Activated CD8-positive, alpha-beta memory T cell treated with anti-CD3 and anti-CD28 coated beads, Interleukin-2, amount 10 ng/mL, durations not matched to agents 7 days and 5 days (primary cell): Measurements from ENCODE around the gene NAP1L5. TPM values are rescaled to one million over a fixed set of nuclear protein-coding genes. Genes with fewer than 3 reads are reported as not detected.

Experiments
- ATAC-seq: fragments of 150-1000 bp; cut with Tn5 transposase; one replicate; pipeline ENCODE4 v1.10.0; 2021; ENCODE audit warnings: moderate library complexity
- CTCF ChIA-PET: fragments of 350-600 bp; sonication (Branson Sonifier 250); formaldehyde crosslinking; loops from one replicate; lab custom pipeline; 2021; ENCODE audit warnings: antibody characterized with exemption; lab: Charles Lee
- DNase-seq: peaks from one replicate; pipeline ENCODE4 v3.0.0-alpha.2; 2020
- H3K27ac Mint-ChIP-seq: one replicate; pipeline ENCODE4 v1.8.0; 2021; ENCODE audit warnings: mild to moderate bottlenecking, mixed read lengths
- H3K27me3 Mint-ChIP-seq: one replicate; pipeline ENCODE4 v1.8.0; 2021; ENCODE audit warnings: mixed read lengths
- H3K36me3 Mint-ChIP-seq: one replicate; pipeline ENCODE4 v1.8.0; 2021; ENCODE audit warnings: mild to moderate bottlenecking, mixed read lengths
- H3K4me1 Mint-ChIP-seq: one replicate; pipeline ENCODE4 v1.8.0; 2021; ENCODE audit warnings: mixed read lengths
- H3K4me3 Mint-ChIP-seq: one replicate; pipeline ENCODE4 v1.8.0; 2021; ENCODE audit warnings: mild to moderate bottlenecking, moderate library complexity, mixed read lengths
- H3K9me3 Mint-ChIP-seq: one replicate; pipeline ENCODE4 v1.8.0; 2022; ENCODE audit warnings: low read depth, mixed read lengths
- total RNA-seq, 2 experiments: library from RNA; stranded (reverse); gene quantifications; one replicate each; pipeline ENCODE4 v1.2.3, GENCODE V29; 2021

The NAP1L5 gene, protein sequence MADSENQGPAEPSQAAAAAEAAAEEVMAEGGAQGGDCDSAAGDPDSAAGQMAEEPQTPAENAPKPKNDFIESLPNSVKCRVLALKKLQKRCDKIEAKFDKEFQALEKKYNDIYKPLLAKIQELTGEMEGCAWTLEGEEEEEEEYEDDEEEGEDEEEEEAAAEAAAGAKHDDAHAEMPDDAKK
- total RNA-seq = 1 to 10 TPM; 4.2 to 4.3 TPM

DNA sequence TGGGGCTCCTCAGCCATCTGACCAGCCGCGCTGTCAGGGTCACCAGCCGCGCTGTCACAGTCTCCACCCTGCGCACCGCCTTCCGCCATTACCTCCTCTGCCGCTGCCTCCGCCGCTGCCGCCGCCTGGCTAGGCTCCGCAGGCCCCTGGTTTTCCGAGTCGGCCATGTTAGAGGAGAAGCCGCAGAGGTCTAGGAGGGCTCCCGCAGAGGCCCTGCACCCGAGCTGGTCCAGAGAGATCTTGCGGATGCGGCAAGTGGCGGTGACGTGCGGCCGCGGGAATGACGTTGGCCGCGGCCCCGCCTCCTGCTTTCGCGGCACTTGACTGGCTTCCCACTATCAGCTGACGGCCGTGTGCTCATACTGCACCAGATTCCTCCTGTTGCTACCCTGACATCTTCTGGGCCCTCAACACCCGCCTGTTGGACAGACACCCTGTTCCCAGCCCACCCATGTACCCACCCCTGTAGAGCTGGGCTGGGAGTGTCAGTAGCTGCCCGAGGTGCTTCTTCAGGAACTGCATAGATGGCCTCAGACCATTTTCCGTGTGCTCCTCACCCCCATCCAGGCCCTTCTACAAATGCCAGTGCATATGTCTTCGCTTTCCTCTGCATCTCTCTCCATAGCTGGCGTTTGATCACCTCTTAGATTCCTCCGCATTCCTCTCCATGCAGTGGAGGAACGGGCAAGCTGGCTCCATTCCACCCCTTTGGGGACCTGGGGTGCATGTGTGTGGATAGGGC lies at the start of gene NAP1L5:
TSS of gene NAP1L5 (minus strand) at position 242 of the 742 bp plus-strand sequence. CDS start at position 167, 75 bp downstream.
- no peaks in the 10 kb centered on the region for H3K9me3 Mint-ChIP-seq
- CTCF ChIA-PET = interaction anchor here (1.4 kb wide), 1 partner anchor 10 kb away, joined by 4 read pairs; no protein-coding TSS in a partner anchor

DNA sequence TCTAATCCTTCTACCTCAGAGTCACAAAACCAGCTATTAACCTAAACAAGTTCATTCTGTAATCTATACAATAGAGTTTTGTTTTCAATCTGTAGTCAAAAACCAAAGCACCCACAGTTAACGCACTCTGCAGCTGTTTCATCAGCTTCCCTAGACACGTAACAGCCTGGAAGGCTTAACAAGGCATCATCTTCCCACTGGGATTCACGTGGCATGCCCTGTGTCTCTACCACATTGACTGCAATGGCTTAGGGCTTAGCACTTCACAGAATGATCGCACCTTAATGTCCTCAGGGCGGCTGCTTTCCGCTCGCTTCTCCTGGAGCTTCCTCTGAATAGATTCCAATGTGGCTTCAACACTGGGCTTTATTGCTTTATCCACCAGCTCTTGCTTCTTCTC lies 49.7 kb upstream of the NAP1L5 start:
- ATAC-seq = no peak
- H3K9me3 Mint-ChIP-seq = no peaks in the 10 kb centered on the region

More for the DNA sequence above, at the start of gene NAP1L5:
- Mint-ChIP-seq H3K27ac (peak within 1 kb of the TSS; percentile 80), H3K36me3 (no peaks in the 10 kb centered on the region), H3K27me3 (no peaks in the 10 kb centered on the region), H3K4me1 (peaks cover 7% of the 10 kb centered on the region), H3K4me3 (peak within 1 kb of the TSS; percentile 79)
- ATAC-seq (peak; percentile 89), DNase-seq (peak; percentile 79)

DNA sequence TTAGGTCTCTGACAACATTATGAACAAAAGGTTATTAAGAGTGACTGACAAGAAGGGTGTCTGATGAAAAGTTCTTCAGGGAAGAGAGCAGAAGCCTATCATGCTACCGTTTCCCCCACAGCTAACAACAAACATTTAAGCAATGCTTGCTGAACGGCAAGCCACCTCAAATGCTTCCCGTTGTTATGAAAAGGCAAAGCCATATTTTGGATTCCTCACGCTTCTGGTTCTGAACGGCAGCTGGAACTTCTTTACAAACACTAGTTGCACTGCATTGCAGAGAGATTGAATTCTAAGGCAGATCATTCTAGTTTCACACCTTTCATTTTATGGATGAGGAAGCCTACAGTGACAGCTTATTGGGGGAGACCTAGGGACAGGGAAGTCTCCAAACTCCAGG lies 48.6 kb upstream of the NAP1L5 start:
- CTCF ChIA-PET = no interaction called here
- ATAC-seq (no peak), DNase-seq (no peak)
- Mint-ChIP-seq H3K27ac (no peak overlapping the region), H3K27me3 (no peaks in the 10 kb centered on the region), H3K9me3 (no peaks in the 10 kb centered on the region), H3K4me3 (no peak overlapping the region), H3K36me3 (no peaks in the 10 kb centered on the region), H3K4me1 (no peaks in the 10 kb centered on the region)

More for the DNA sequence above, 49.7 kb upstream of the NAP1L5 start:
- Mint-ChIP-seq H3K4me3 (no peak overlapping the region), H3K4me1 (peaks cover 2% of the 10 kb centered on the region), H3K27me3 (no peaks in the 10 kb centered on the region), H3K27ac (no peak overlapping the region), H3K36me3 (no peaks in the 10 kb centered on the region)
- DNase-seq = no peak
- CTCF ChIA-PET = no interaction called here

DNA sequence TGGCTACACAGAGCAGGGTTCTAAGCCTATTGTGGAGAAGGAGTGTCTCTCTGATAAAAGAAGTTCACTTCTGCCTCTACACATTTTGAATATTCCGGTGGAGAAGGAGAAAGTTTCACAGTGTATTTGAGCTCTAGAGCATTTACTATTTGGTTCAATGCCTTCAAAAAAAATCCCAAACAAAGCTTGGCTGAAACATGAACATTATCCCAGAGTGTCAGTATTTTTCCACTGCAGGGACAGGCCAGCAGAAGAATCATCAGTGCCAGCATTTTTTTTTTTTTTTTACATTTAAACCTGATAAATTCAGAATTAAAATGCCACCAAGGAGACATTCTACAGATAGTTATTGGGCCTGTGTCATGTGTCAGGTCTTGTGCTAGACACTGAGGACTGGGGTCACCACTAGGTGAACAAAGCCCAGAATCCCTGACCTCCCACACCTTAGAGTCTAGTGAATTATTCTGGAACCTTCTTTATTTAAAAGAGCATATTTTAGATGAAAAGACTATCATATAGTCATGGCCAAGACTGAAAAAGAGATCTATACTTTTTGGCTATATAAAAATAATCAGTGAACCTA lies 48.0 kb upstream of the NAP1L5 start:
- CTCF ChIA-PET = interaction anchor here (0.7 kb wide), 1 partner anchor 20 kb away, joined by 3 read pairs; no protein-coding TSS in a partner anchor
- ATAC-seq = no peak
- H3K9me3 Mint-ChIP-seq = no peaks in the 10 kb centered on the region

DNA sequence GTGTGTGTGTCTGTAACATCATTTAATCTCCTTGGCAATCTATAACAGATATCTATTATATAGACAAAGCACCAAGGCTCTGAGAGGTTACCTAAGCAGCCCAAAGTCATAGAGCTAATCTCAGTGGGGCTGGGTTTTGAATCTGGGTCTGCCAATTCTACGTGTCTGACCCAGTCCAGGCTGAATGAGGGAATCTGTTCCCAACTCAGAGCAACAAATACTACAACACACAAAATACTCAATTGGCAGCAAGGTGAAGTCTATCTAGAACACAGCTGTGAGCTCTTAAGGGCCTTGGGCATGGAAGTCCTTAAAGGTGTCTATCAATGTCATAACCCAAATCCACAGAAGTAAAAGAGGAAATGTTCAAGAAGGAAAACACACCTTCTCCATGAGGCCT lies 47.5 kb upstream of the NAP1L5 start:
- Mint-ChIP-seq H3K27me3 (no peaks in the 10 kb centered on the region), H3K4me3 (no peak overlapping the region), H3K9me3 (no peaks in the 10 kb centered on the region), H3K27ac (no peak overlapping the region), H3K36me3 (no peaks in the 10 kb centered on the region), H3K4me1 (no peaks in the 10 kb centered on the region)
- CTCF ChIA-PET = interaction anchor here (0.7 kb wide), 1 partner anchor 20 kb away, joined by 3 read pairs; no protein-coding TSS in a partner anchor
- ATAC-seq = no peak
- no peak for DNase-seq

More for the DNA sequence above, 48.0 kb upstream of the NAP1L5 start:
- Mint-ChIP-seq H3K4me1 (no peaks in the 10 kb centered on the region), H3K27me3 (no peaks in the 10 kb centered on the region), H3K36me3 (no peaks in the 10 kb centered on the region), H3K27ac (no peak overlapping the region), H3K4me3 (no peak overlapping the region)
- DNase-seq = no peak

DNA sequence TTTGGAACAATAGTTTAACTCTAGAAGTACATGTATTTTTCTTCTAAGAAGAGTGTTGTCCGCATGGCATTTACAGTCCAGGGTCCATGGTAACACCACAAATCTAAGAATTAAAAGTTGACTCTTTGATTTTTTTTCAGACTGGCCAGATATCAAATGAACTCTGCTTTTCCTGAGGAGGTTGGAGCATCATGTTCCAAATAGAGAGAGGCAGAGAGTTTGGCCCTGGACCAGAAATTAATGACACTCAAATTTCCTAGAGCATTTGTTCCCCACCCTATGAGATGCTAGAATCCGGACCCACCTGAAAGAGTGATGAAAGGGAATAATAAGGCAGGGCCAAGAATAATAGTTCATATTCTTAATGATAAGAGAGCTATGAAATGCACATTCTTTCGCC lies 47.0 kb upstream of the NAP1L5 start:
- CTCF ChIA-PET = no interaction called here

DNA sequence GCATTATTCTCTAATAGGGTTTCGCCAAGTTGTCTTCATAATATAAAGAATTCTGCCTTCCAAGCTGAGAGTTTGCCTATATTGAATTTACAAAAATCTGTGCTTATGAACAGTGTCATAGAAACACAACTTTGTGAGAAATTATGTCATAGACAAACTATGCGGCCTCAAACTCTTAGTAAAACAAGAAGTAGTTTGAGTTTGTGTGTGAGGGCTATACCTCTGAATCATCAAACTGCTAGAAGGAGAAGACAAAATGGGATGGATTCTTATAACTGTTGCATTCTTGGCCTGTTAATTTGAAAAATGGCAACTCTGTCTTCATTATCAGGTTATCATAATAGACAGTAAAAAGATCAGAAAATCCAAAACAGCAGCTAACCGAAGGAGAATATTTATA lies 46.1 kb upstream of the NAP1L5 start:
- no peaks in the 10 kb centered on the region for H3K4me1 Mint-ChIP-seq
- CTCF ChIA-PET = no interaction called here
- no peaks in the 10 kb centered on the region for H3K27me3 Mint-ChIP-seq
- H3K27ac Mint-ChIP-seq = no peak overlapping the region
- H3K4me3 Mint-ChIP-seq = no peak overlapping the region
- H3K9me3 Mint-ChIP-seq = no peaks in the 10 kb centered on the region
- ATAC-seq = no peak
- DNase-seq = no peak
- no peaks in the 10 kb centered on the region for H3K36me3 Mint-ChIP-seq

More for the DNA sequence above, 47.0 kb upstream of the NAP1L5 start:
- H3K4me1 Mint-ChIP-seq = no peaks in the 10 kb centered on the region
- no peak overlapping the region for H3K4me3 Mint-ChIP-seq
- no peaks in the 10 kb centered on the region for H3K27me3 Mint-ChIP-seq
- DNase-seq (no peak), ATAC-seq (no peak)
- H3K36me3 Mint-ChIP-seq = no peaks in the 10 kb centered on the region
- no peaks in the 10 kb centered on the region for H3K9me3 Mint-ChIP-seq
- no peak overlapping the region for H3K27ac Mint-ChIP-seq

DNA sequence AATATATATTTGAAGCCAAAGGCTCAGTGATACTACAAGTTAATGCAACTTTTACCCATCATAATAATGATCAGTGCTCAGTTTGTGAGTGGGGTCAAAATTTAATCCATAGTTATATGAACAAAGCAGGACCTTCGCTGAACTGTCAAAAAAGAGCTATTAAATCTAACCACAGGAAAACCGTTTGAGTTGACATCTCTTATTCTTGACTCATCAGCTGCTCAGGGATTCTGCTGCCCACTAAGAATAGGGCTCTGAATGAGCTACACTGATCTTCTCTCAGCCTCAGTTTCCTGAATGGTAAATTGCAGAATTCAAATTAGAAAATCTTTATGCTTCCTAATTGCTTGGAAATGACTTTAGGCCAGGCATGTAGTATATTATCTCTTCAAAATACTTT lies 44.9 kb upstream of the NAP1L5 start:
- Mint-ChIP-seq H3K27ac (no peak overlapping the region), H3K4me3 (no peak overlapping the region), H3K9me3 (no peaks in the 10 kb centered on the region), H3K4me1 (peaks cover 1% of the 10 kb centered on the region), H3K36me3 (no peaks in the 10 kb centered on the region), H3K27me3 (no peaks in the 10 kb centered on the region)
- no peak for ATAC-seq
- CTCF ChIA-PET = no interaction called here
- DNase-seq = no peak

DNA sequence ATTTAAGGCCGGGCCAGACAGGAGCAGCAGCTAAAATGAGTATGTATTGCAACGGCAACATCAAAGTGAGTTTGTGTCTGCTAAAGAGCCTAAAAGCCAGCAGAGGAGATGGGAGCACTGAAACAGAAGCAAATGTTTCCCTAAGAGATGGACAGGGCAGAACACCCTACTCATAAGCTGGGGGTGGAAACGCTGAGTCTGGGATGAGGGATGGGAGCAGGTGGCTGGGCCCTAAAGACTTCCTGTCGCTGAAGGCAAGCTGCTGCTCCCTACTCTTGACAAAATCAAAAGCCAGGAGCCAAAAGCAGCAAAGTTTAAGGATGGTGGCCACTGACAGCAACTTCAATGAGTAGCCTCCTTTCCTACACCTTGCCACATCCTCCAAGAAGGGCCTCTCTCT lies 40.6 kb upstream of the NAP1L5 start:
- Mint-ChIP-seq H3K4me1 (peaks cover 4% of the 10 kb centered on the region), H3K9me3 (no peaks in the 10 kb centered on the region), H3K36me3 (no peaks in the 10 kb centered on the region), H3K4me3 (no peak overlapping the region), H3K27ac (no peak overlapping the region), H3K27me3 (no peaks in the 10 kb centered on the region)
- ATAC-seq = no peak
- DNase-seq = no peak
- CTCF ChIA-PET = no interaction called here

DNA sequence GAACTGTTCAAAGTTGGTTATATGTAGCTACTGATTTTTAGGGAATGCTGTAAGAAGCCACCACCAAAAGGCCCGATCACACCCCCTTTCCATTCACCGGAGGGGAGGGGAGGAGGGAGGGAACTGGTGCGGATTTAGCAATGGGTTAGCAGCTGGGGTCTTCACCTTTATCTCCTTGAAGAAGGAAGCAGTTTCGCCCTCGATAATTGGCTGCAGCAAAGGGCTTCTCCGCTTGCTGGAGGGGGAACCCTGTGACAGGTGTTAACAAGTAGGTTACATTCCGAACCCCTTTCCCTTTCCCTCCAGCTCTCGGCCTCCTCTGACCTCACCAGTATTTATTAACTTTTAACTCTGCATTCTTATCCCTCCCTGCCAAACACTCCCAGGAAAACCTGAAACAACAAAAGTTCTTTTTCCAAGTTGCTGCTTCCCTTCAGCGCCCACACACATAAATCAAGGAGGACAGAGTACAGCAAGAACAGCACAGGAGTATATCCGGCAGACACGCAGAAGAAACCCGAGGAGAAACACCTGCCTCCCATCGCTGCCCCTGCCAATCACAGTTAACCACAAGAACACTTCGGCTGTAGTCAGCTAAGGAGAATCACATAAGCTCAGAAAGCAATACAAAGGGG lies 39.8 kb upstream of the NAP1L5 start:
- no peaks in the 10 kb centered on the region for H3K36me3 Mint-ChIP-seq
- H3K27ac Mint-ChIP-seq = no peak overlapping the region
- CTCF ChIA-PET = no interaction called here
- no peak overlapping the region for H3K4me3 Mint-ChIP-seq
- no peaks in the 10 kb centered on the region for H3K27me3 Mint-ChIP-seq
- ATAC-seq (no peak), DNase-seq (no peak)
- peaks cover 4% of the 10 kb centered on the region for H3K4me1 Mint-ChIP-seq
- no peaks in the 10 kb centered on the region for H3K9me3 Mint-ChIP-seq

DNA sequence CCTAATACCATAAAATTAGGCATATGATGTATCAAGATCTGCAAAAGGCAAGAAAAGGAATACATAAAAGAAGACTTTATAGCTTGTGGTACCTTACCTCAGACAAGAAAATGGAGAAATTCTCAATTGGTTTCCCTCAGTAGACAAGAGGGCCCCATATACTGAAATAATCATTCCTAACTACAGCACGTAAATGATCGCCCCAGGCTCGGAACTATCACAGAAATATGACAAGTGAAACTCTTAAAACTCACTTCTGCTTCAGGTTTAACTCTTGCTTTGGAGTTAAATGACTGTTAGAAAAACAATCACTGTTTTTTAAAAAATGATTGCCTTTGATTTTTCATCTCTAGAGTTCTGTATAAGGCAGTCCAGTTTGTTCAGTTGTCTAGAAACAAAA lies 38.6 kb upstream of the NAP1L5 start:
- CTCF ChIA-PET = no interaction called here
- Mint-ChIP-seq H3K4me1 (peaks cover 4% of the 10 kb centered on the region), H3K9me3 (no peaks in the 10 kb centered on the region)

DNA sequence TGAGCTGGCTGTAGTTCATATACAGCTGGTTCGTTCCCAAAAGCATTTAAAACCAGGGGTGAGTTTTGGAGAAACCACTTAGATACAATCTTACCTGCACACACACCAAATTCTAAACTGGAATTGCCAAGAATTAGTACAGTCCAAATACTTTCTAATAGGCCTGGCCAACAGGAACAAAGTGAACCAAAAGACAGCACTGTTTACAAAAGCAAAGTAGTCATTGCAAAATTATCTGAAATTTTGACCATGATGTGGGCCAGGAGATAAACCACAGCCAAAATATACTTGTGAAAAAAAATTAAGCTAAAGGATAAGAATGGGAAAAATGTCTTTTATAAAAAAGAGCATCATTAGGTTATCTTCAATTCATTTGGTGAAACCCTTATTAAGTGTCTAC lies 37.9 kb upstream of the NAP1L5 start:
- H3K4me1 Mint-ChIP-seq = peaks cover 4% of the 10 kb centered on the region
- no peaks in the 10 kb centered on the region for H3K27me3 Mint-ChIP-seq
- no peaks in the 10 kb centered on the region for H3K9me3 Mint-ChIP-seq
- H3K36me3 Mint-ChIP-seq = peaks cover 1% of the 10 kb centered on the region
- no peak overlapping the region for H3K4me3 Mint-ChIP-seq
- no peak for ATAC-seq
- CTCF ChIA-PET = interaction anchor here (0.6 kb wide), 1 partner anchor 46 kb away, joined by 3 read pairs; no protein-coding TSS in a partner anchor
- DNase-seq = no peak
- H3K27ac Mint-ChIP-seq = no peak overlapping the region

More for the DNA sequence above, 38.6 kb upstream of the NAP1L5 start:
- Mint-ChIP-seq H3K4me3 (no peak overlapping the region), H3K27ac (no peak overlapping the region), H3K36me3 (no peaks in the 10 kb centered on the region), H3K27me3 (no peaks in the 10 kb centered on the region)
- no peak for ATAC-seq
- no peak for DNase-seq

DNA sequence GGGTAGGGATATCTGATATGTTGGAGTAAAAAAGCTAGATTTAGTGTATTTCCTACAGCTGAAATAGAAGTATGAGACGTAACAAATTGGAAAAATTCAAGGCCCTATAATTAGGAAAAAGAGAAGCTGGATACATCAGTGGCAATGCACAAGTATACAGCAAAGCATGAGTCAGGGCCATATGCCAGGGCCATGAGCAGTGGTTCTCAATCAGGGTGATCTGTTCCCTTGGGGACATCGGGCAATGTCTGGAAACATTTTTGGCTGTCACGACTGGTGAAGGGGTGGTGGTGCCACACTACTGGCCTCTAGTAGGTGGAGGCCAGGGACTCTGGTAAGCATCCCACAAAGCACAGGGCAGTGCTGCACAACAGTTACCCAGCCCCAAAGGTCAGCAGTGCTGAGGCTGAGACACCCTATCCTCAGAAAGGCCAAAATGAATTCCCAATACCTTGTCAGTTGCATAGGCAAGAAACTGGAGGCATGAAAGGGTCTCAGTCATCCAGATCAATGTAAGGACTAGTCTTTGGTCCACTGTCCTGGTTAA lies 36.8 kb upstream of the NAP1L5 start:
- DNase-seq (no peak), ATAC-seq (no peak)
- Mint-ChIP-seq H3K9me3 (no peaks in the 10 kb centered on the region), H3K36me3 (peaks cover 1% of the 10 kb centered on the region), H3K27ac (no peak overlapping the region), H3K27me3 (no peaks in the 10 kb centered on the region), H3K4me3 (no peak overlapping the region), H3K4me1 (peaks cover 4% of the 10 kb centered on the region)
- CTCF ChIA-PET = no interaction called here
